ENCODE results near the gene SFXN2. TPM values are rescaled to one million over a fixed set of nuclear protein-coding genes. Genes with fewer than 3 reads are reported as not detected.

Gene SFXN2
- polyA plus RNA-seq, 1 of the 3 experiments (the other 2 are of a cell fraction), result 10.2 TPM

DNA sequence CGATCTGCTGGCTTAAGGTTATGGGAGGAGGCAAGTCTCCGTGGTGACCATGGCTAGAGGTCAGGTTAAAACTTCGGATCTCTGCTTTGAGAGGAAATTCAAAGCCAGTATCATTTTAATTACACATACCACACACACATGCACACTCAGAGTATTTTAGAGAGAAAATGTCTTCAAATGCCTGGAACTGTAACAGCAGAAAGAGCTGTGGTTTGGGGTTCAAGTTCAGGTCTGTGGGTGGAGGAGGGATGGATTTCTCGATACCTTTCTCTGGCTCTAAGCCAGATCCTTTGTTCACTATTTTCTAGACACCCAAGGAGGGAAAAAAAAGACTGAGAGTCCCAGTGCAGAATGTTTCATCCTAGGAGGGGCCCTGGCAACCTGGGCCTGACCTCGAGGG lies 32.7 kb upstream of the SFXN2 start (continued):
- TF ChIP-seq NRF1 (IDR thresholded peaks at IDR 0.05; ENCODE audit: low read depth, low read length), result no peak

DNA sequence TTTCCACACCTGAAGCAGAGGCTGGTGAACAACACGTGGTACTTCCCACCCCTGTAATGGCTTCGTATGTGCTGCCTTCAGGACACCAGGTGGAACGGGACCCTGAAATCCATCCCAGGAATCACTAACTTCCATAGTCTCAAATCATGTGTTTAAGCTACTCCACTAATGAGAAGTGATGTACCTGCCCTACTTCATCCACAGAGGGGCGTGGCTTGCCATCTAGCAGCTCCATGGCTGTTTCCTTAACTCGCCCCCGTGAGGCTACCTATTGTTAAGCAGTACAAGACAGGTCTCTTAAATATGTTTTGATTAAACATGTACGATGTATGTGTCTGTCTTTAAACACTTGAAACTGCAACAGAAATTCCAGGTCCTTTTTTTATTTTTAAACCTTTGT lies 32.0 kb upstream of the SFXN2 start:
- Histone ChIP-seq H3K9me2 (no peaks in the 10 kb centered on the region), H4K20me1 (ENCODE audit: insufficient read depth) (no peaks in the 10 kb centered on the region), H3K36me3 (replicated peaks in 1 of 2; ENCODE audit: control insufficient read depth in 1 of 2, insufficient read depth in 2 of 2, low read length in 1 of 2) (peaks cover 10 to 18% of the 10 kb centered on the region in 2 experiments), H3K27ac (ENCODE audit: low read depth in 2 of 2, low read length in 1 of 2) (no peak overlapping the region), H3K79me2 (ENCODE audit: insufficient read depth) (no peaks in the 10 kb centered on the region), H2AFZ (ENCODE audit: low read depth) (no peak overlapping the region), H3K9me3 (no peaks in the 10 kb centered on the region), H3K27me3 (ENCODE audit: insufficient read depth) (no peaks in the 10 kb centered on the region), H3K9ac (no peak overlapping the region), H3K4me3 (ENCODE audit: low read depth in 2 of 2, low read length in 1 of 2) (no peak overlapping the region), H3K4me1 (ENCODE audit: control insufficient read depth in 1 of 2, insufficient read depth in 2 of 2, low read depth in 1 of 2, low read length in 1 of 2) (peaks cover under 1 to 17% of the 10 kb centered on the region in 2 experiments; a peak in 2 of 4 replicates), H3F3A (replicated peaks; ENCODE audit: insufficient read depth) (peaks cover 5% of the 10 kb centered on the region), H3K4me2 (no peak overlapping the region)
- CTCF ChIA-PET, result interaction anchor here (1.0 kb wide), 1 partner anchor 31 kb away, joined by 4 read pairs; no protein-coding TSS in a partner anchor
- POLR2A ChIA-PET, result no interaction called here
- TF ChIP-seq, protein P1, sequence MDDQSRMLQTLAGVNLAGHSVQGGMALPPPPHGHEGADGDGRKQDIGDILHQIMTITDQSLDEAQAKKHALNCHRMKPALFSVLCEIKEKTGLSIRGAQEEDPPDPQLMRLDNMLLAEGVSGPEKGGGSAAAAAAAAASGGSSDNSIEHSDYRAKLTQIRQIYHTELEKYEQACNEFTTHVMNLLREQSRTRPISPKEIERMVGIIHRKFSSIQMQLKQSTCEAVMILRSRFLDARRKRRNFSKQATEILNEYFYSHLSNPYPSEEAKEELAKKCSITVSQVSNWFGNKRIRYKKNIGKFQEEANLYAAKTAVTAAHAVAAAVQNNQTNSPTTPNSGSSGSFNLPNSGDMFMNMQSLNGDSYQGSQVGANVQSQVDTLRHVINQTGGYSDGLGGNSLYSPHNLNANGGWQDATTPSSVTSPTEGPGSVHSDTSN (IDR thresholded peaks at IDR 0.05), result no peak
- TF ChIP-seq MEF2A (IDR thresholded peaks at IDR 0.05; ENCODE audit: borderline replicate concordance, low read depth) (no peak), SMC3 (IDR thresholded peaks at IDR 0.05; ENCODE audit: low read depth, low read length) (no peak), MXI1 (IDR thresholded peaks at IDR 0.05; ENCODE audit: low read depth, low read length) (no peak)
- TF ChIP-seq, protein P2, sequence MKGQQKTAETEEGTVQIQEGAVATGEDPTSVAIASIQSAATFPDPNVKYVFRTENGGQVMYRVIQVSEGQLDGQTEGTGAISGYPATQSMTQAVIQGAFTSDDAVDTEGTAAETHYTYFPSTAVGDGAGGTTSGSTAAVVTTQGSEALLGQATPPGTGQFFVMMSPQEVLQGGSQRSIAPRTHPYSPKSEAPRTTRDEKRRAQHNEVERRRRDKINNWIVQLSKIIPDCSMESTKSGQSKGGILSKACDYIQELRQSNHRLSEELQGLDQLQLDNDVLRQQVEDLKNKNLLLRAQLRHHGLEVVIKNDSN (IDR thresholded peaks at IDR 0.05; ENCODE audit: borderline replicate concordance, low read depth), result no peak
- TF ChIP-seq, protein P3, sequence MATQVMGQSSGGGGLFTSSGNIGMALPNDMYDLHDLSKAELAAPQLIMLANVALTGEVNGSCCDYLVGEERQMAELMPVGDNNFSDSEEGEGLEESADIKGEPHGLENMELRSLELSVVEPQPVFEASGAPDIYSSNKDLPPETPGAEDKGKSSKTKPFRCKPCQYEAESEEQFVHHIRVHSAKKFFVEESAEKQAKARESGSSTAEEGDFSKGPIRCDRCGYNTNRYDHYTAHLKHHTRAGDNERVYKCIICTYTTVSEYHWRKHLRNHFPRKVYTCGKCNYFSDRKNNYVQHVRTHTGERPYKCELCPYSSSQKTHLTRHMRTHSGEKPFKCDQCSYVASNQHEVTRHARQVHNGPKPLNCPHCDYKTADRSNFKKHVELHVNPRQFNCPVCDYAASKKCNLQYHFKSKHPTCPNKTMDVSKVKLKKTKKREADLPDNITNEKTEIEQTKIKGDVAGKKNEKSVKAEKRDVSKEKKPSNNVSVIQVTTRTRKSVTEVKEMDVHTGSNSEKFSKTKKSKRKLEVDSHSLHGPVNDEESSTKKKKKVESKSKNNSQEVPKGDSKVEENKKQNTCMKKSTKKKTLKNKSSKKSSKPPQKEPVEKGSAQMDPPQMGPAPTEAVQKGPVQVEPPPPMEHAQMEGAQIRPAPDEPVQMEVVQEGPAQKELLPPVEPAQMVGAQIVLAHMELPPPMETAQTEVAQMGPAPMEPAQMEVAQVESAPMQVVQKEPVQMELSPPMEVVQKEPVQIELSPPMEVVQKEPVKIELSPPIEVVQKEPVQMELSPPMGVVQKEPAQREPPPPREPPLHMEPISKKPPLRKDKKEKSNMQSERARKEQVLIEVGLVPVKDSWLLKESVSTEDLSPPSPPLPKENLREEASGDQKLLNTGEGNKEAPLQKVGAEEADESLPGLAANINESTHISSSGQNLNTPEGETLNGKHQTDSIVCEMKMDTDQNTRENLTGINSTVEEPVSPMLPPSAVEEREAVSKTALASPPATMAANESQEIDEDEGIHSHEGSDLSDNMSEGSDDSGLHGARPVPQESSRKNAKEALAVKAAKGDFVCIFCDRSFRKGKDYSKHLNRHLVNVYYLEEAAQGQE (IDR thresholded peaks at IDR 0.05; ENCODE audit: low read depth, low read length), result no peak
- TF ChIP-seq, protein P4, sequence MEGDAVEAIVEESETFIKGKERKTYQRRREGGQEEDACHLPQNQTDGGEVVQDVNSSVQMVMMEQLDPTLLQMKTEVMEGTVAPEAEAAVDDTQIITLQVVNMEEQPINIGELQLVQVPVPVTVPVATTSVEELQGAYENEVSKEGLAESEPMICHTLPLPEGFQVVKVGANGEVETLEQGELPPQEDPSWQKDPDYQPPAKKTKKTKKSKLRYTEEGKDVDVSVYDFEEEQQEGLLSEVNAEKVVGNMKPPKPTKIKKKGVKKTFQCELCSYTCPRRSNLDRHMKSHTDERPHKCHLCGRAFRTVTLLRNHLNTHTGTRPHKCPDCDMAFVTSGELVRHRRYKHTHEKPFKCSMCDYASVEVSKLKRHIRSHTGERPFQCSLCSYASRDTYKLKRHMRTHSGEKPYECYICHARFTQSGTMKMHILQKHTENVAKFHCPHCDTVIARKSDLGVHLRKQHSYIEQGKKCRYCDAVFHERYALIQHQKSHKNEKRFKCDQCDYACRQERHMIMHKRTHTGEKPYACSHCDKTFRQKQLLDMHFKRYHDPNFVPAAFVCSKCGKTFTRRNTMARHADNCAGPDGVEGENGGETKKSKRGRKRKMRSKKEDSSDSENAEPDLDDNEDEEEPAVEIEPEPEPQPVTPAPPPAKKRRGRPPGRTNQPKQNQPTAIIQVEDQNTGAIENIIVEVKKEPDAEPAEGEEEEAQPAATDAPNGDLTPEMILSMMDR (IDR thresholded peaks at IDR 0.05), result no peak
- TF ChIP-seq, protein P5, sequence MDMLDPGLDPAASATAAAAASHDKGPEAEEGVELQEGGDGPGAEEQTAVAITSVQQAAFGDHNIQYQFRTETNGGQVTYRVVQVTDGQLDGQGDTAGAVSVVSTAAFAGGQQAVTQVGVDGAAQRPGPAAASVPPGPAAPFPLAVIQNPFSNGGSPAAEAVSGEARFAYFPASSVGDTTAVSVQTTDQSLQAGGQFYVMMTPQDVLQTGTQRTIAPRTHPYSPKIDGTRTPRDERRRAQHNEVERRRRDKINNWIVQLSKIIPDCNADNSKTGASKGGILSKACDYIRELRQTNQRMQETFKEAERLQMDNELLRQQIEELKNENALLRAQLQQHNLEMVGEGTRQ (IDR thresholded peaks at IDR 0.05; ENCODE audit: borderline replicate concordance, low read depth, low read length), result no peak
- DNase-seq, result no peak
- WGBS (ENCODE audit: low lambda C conversion rate), result 93% methylated on average over 7 of the region's 7 CpGs
